Activated CD8-positive, alpha-beta memory T cell treated with anti-CD3 and anti-CD28 coated beads, Interleukin-2, amount 50 U/mL, for 1 hour (primary cell): ENCODE measurements around the gene OR11H6.
"Not testable (repeated sequence)": the region's sequence is repeated elsewhere in the genome, so short reads cannot be mapped to it uniquely, and the experiment has no call there.

ENCODE experiments used
- DNase-seq: peaks from one replicate; pipeline ENCODE4 v3.0.0-alpha.2; 2020; ENCODE audit errors: extremely low read depth

OR11H6 gene, protein sequence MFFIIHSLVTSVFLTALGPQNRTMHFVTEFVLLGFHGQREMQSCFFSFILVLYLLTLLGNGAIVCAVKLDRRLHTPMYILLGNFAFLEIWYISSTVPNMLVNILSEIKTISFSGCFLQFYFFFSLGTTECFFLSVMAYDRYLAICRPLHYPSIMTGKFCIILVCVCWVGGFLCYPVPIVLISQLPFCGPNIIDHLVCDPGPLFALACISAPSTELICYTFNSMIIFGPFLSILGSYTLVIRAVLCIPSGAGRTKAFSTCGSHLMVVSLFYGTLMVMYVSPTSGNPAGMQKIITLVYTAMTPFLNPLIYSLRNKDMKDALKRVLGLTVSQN

DNA sequence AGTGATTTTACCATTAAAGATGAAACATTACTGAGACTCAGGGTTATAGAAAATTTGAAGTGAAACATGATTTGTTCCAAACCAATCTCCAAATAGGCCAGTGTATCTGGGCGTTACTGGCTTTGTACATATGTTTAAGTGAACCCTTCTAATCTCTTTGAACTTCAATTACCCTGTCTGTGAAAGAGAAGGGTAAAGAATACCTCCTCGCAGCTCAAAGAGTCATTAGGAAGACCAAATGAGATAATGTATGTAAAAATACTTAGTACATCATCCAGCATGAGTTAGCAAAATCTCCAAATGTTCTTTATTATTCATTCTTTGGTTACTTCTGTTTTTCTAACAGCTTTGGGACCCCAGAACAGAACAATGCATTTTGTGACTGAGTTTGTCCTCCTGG is at the start of gene OR11H6:
OR11H6 (plus strand) TSS at position 301 of the 400 bp plus-strand sequence; CDS start at position 301, 0 bp downstream.
- DNase-seq: no peak

DNA sequence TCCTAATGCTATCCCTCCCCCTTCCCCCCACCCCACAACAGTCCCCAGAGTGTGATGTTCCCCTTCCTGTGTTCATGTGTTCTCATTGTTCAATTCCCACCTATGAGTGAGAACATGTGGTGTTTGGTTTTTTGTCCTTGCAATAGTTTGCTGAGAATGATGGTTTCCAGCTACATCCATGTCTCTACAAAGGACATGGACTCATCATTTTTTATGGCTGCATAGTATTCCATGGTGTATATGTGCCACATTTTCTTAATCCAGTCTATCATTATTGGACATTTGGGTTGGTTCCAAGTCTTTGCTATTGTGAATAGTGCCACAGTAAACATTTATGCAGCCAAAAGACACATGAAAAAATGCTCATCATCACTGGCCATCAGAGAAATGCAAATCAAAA is 49.3 kb upstream of the OR11H6 start:
- DNase-seq: not testable (repeated sequence)

DNA sequence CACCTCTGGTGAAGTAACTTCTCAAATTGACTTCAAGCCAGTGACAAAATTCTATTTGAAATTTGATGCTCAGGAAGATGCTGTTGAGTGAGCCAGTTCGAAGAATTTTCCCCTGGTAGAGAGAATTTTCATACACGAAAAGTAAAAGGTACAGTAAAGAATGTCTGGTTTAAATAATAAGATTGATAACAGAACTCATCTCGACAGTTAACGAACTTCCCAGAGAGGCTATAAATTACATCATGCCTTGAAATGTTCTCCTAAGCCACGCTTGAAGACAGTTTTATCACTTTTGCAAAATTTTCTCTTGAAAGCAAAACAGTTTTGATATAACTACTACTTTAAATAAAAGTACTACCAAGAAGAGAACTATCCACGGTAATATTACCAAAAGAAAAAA is 47.2 kb upstream of the OR11H6 start:
- DNase-seq: no peak

DNA sequence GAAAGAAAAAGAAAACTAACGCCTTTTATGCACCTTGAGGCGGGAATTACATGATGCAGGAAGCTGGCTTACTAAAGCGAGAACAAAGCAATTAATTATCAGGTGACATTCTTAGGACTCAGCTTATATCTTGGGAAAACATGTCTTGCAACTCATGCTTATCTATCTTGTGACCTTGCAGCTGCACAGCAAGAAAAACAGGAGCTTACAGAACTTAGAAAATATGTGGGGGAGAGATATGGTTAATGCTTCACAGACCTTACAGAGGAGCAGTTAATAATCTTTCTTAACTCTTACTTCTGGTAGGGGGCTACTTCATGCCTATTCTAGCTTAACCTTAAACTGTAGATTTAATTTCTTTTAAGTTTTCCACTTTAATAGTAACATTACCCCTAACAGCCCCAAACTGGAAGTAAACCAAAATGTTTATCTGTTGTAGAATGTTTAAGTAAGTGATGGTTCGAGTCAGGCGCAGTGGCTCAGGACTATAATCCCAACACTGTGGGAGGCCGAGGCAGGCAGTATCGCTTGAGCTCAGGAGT is 46.0 kb upstream of the OR11H6 start:
- DNase-seq: no peak

DNA sequence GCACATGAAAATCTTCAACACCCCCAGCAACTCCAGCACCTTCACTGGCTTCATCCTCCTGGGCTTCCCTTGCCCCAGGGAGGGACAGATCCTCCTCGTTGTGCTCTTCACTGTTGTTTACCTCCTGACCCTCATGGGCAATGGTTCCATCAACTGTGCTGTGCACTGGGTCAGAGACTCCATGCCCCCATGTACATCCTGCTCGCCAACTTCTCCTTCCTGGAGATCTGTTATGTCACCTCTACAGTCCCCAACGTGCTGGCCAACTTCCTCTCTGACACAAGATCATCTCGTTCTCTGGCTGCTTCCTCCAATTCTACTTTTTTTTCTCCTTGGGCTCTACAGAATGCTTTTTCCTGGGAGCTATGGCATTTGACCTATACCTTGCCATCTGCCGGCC is 44.3 kb upstream of the OR11H6 start:
- no peak for DNase-seq

DNA sequence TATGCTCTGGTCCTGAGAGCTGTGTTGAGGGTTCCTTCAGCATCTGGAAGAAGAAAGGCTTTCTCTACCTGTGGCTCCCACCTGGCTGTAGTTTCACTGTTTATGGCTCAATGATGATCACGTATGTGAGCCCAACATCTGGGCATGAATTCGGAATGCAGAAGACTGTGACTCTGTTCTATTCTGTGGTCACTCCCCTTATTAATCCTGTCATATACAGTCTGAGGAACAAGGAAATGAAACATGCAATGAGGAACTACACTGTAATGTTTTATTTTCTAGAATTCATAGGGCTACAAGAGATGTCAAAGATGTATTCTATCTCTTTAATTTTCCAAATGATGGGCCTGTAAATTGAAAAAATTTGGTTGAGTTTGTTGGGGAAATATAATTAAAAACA is 43.6 kb upstream of the OR11H6 start:
- DNase-seq: no peak

DNA sequence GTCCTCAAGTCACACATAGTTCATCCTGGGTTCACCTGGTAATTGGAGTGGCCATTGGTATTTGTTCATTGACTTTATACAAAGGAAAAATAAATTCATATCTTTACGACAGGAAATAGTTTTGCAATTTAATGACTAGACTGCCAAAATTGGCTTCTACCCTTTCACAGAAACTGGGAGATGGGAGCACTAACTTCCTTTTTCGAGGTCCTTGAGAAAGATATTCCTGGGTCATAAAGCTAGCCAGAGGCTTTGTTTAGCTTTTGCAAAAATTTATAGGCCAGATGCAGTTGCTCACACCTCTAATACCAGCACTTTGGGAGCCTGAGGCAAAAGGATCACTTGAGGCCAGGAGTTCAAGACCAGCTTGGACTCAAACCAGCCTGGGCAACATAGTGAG is 43.0 kb upstream of the OR11H6 start:
- no peak for DNase-seq

DNA sequence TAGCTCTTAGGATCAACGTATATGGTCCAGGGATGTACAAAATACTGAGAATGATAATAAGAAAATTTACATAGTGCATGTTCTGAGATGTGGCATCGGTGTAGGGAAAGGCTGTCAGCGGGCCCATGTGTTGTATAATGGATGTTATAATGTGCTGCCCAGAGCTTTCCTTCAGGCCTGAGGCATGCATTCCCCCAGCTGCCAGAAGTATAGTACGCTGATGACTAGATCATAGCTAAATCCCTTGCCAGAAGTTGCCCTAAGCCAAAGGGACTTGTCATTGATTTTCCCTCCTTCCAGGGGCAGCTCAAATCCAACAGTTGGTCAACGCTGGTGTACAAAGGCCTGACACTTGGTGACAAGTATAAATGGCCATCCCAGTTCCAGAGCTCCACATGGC is 39.3 kb upstream of the OR11H6 start:
- DNase-seq: no peak

DNA sequence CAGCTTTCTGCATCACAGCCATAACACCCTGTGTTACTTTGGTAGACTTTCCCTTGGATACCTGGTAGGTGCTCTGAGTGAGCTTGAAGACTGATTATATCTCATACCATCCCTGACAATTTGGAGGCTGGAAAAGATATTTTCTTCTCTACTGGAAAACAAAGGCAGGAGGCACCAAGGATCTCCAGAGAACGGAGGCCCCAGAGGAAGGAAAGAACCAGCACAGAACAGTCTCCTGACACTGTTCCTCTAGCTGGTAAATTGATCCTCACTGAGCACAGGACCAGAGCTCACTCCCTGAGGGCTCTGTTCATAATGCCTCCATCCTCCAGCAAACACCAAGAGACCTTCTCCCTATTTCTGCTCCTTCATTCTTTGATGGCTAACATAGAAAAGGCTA is 32.9 kb upstream of the OR11H6 start, which contains the start of gene OR11G2:
OR11G2 (plus strand) TSS at position 301 of the 400 bp plus-strand sequence. CDS start 6,542 bp downstream, outside the sequence.
- no peak for DNase-seq

DNA sequence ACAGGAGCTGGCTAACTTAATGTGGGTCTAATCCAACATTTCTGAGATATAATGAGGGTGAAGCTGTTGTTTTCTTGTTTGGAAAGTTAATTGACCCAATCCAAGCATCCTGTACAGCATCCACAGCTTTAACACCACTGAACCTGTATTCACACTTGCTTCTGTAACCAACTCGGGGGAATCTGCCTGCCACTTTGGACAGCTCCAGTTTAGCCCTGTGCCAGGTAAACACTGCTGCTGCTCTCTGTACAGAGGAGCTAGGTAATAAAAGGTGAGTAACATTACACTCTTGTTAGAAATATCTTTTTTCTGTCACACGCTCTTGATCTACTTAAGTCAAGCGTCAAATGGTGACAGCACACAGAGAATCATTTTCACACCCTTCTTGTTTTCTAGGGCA is 32.1 kb upstream of the OR11H6 start:
- no peak for DNase-seq

DNA sequence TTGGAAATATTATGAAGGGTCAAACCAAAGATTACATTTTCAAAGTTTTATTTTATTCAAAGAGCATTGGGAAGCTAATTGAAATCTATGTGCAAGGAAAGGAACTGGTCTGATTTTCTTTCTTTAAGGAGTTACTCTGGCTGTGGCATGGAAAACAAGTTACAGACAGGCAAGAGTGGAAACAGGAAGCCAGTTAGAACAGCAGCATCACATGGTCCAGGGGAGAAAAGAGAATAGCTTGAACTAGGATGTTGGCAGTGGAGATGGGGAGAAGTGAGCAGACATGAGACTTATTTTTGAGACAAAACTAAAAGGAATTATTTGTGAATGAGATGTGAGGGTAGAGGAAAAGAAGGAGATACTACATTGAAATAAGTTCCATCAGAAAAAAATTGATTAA is 29.4 kb upstream of the OR11H6 start:
- DNase-seq: no peak

DNA sequence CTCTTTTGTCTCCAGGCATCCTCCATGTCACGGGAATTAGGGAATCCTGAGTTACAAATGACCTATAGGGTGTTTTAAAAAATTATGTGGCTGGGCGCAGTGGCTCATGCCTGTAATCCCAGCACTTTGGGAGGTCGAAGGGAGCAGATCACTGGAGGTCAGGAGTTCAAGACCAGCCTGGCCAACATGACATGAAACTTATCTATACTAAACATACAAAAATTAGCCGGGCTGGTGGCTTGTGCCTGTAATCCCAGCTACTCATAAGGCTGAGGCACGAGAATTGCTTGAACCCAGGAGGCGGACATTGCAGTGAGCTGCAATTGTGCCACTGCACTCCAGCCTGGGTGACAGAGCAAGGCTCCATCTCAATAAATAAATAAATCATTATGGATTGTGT is 28.3 kb upstream of the OR11H6 start:
- DNase-seq: not testable (repeated sequence)

DNA sequence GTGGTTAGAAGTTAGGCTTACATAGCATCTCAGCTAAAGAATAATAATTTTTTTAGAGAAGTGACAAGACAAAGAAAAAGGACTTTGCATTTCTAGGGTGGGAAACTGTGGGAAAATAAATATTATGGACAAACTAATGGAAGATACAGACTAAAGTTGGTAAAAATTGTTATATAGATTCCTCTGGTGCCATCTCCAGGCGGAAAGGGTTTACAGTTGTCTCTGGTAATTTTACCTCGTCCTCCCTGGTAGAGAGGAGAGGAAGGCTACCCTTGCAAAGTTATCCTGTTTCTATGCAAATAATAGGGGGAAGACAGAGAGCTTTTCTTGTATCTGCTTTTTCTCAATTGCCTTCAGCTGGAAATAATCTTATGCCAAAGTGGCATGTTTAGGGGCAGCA is 27.6 kb upstream of the OR11H6 start:
- no peak for DNase-seq

DNA sequence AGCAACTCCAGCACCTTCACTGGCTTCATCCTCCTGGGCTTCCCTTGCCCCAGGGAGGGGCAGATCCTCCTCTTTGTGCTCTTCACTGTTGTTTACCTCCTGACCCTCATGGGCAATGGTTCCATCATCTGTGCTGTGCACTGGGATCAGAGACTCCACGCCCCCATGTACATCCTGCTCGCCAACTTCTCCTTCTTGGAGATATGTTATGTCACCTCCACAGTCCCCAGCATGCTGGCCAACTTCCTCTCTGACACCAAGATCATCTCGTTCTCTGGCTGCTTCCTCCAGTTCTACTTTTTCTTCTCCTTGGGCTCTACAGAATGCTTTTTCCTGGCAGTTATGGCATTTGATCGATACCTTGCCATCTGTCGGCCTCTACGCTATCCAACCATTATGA is 26.1 kb upstream of the OR11H6 start:
- DNase-seq: no peak

DNA sequence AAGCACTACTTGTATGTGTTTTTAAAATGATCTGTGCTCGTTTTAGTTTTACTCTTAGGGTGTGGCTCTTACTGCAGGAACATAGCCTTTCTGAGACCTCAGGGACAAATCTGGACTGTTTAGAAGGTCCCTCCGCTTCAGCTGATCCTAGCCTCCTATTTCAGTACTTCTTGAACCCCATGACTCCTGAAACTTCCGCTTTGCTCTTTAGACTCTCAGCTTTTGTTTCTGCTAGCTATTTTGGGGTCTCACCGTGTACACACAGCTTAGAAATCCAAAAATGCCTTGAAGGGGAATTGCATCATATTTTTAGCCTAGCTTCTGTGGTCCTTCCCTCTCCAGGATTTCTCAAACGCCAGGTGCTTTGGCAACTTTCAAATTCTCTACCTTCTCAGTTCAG is 24.5 kb upstream of the OR11H6 start:
- DNase-seq: no peak

DNA sequence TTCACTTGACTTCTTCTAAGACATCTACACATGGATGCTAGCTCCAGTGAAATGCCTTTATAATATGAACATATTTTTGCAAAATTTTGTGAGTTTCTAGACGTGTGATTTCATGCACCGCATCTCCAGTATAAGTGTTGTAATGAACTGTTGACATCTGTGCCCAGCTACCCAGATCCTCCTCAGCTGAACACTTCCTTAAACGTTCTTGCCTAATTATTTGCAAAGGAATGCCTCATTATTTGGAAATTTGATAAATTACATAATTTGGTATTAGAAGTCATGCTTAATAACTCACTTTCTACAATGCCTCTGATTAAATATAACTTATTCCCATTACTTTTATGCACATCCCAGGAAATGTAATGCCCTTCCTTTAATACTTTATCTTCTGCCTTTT is 18.8 kb upstream of the OR11H6 start:
- DNase-seq: no peak

DNA sequence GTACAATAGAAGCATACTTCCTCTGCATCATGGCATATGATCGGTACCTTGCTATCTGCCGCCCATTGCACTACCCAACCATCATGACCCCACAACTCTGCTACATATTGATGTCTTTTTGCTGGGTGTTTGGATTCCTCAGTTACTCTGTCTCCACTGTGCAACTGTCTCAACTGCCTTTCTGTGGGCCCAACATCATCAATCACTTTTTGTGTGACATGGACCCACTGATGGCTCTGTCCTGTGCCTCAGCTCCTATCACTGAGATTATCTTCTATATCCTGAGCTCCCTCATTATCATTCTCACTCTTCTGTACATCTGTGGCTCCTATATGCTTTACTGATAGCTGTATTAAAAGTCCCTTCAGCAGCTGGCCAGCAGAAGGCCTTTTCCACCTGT is 13.9 kb upstream of the OR11H6 start:
- no peak for DNase-seq

DNA sequence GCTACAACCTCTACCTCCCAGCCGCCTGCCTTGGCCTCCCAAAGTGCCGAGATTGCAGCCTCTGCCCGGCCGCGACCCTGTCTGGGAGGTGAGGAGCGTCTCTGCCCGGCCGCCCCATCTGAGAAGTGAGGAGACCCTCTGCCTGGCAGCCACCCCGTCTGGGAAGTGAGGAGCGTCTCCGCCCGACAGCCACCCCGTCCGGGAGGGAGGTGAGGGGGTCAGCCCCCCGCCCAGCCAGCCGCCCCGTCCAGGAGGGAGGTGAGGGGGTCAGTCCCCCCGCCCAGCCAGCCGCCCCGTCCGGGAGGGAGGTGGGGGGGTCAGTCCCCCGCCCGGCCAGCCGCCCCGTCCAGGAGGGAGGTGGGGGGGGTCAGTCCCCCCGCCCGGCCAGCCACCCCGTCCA is 11.1 kb upstream of the OR11H6 start:
- DNase-seq: not testable (repeated sequence)

DNA sequence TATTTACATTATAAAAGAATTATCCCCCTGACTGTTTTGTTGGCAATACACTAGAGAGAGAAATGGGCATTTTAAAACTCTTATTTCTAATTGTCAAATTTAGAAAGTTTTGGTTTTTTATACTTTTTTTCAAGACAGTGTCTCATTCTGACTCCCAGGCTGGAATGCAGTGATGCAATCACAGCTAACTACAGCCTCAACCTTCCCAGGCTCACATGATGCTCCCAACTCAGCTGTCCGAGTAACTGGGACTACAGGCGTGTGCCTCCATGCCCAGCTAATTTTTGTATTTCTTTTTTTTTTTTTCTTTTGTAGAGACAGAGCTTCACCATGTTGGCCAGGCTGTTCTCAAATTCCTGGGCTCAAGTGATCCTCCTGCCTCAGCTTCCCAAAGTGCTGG is 8.3 kb upstream of the OR11H6 start:
- DNase-seq: no peak

DNA sequence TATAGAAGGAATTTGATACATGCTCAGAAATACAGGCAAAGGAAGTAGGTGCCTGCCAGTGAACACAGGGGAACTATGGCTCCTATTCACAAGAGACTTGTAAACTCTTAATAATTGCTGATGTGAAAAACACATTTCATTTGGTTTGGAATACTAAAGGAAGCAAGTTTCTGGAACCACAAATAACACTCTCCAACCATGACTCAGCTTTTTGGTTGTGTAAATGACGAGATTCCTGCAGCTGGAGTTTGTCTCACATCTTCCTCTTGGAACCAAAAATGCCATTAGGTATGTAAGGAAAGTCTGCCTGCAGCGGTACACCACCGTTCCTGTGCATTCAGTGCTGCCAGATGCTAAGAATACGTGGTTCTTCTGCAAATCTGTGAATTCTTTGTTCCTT is 4.5 kb upstream of the OR11H6 start:
- DNase-seq: no peak

DNA sequence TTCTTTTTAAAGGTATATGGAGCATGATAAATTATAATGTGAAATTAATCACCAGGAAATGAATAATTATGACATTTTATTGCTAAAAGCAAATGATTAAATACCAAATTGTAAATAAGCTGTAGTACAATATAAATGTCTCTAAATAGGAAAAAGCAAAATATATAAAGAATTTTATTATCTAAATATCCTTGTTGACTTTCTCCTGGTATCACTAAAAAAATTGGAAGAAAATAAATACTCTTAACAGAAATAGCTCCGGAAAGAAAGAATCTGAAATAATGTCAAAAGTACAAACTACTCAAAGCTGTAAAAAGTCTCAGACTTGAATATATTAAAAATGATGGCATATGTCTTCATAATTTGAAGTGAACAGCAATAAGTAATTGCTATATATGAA is 5.2 kb downstream of the OR11H6 start, which contains the start of gene OR11H7:
OR11H7 (plus strand) TSS at position 301 of the 400 bp plus-strand sequence.
- DNase-seq: no peak

DNA sequence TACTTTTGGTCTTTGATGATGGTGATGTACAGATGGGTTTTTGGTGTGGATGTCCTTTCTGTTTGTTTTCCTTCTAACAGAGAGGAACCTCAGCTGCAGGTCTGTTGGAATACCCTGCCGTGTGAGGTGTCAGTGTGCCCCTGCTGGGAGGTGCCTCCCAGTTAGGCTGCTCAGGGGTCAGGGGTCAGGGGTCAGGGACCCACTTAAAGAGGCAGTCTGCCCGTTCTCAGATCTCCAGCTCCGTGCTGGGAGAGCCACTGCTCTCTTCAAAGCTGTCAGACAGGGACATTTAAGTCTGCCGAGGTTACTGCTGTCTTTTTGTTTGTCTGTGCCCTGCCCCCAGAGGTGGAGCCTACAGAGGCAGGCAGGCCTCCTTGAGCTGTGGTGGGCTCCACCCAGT is 11.9 kb downstream of the OR11H6 start:
- DNase-seq: not testable (repeated sequence)

DNA sequence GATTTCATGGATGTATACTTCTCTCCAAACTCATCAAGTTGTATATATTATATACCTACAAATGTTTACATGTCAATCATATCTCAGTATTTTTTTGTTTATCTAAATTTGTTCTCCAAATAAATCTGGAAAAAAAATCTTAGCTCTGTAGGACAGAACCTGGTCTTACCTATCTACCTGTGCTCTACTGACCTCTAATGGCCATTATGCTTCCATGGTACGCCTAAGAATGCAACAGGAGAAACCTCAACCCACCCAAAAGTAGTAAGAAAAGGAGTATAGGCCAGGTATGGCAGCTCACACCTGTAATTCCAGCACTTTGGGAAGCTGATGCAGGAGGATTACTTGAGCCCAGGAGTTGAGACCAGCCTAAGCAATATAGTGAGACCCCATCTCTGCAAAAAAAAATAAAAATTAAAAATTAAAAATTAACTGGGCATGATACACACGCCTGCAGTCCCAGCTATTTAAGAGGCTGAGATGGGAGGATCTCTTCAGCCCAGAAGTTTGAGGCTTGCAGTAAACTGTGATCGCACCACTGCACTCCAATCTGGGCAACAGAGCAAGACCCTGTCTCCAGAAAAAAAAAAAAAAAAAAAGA is 24.2 kb downstream of the OR11H6 start:
- DNase-seq: no peak
